ENCODE results near the gene ELP4.
"Not testable (repeated sequence)": the region's sequence is repeated elsewhere in the genome, so short reads cannot be mapped to it uniquely, and the experiment has no call there.

ELP4 gene

GRCh38 chr11:31699066-31699465 is 189.5 kb downstream of the ELP4 start:
- no peak for DNase-seq (ENCODE audit: low read depth, low spot score)

- DNase-seq (ENCODE audit: low read depth, low spot score) = no peak
Measured at GRCh38 chr11:31702966-31703365, 193.4 kb downstream of the ELP4 start.

GRCh38 chr11:31706357-31706756 is 196.8 kb downstream of the ELP4 start:
- no peak for DNase-seq (ENCODE audit: low read depth, low spot score)

- DNase-seq (ENCODE audit: low read depth, low spot score) = no peak
Measured at GRCh38 chr11:31711137-31711536, 201.6 kb downstream of the ELP4 start.

- no peak for DNase-seq (ENCODE audit: low read depth, low spot score)
Measured at GRCh38 chr11:31712851-31713250, 203.3 kb downstream of the ELP4 start.

- no peak for DNase-seq (ENCODE audit: low read depth, low spot score)
Measured at GRCh38 chr11:31714840-31715239, 205.3 kb downstream of the ELP4 start.

GRCh38 chr11:31720225-31720624 is 210.7 kb downstream of the ELP4 start:
- no peak for DNase-seq (ENCODE audit: low read depth, low spot score)

- DNase-seq (ENCODE audit: low read depth, low spot score) = no peak
Measured at GRCh38 chr11:31720671-31721365, 211.3 kb downstream of the ELP4 start.

GRCh38 chr11:31722754-31723153 is 213.2 kb downstream of the ELP4 start:
- no peak for DNase-seq (ENCODE audit: low read depth, low spot score)

- no peak for DNase-seq (ENCODE audit: low read depth, low spot score)
Measured at GRCh38 chr11:31725176-31725575, 215.6 kb downstream of the ELP4 start.

GRCh38 chr11:31728432-31728831 is 218.9 kb downstream of the ELP4 start:
- DNase-seq (ENCODE audit: low read depth, low spot score) = no peak

- no peak for DNase-seq (ENCODE audit: low read depth, low spot score)
Measured at GRCh38 chr11:31740131-31740530, 230.6 kb downstream of the ELP4 start.

- DNase-seq (ENCODE audit: low read depth, low spot score) = not testable (repeated sequence)
Measured at GRCh38 chr11:31740731-31741368, 231.3 kb downstream of the ELP4 start.

GRCh38 chr11:31747581-31747980 is 238.0 kb downstream of the ELP4 start:
- DNase-seq (ENCODE audit: low read depth, low spot score) = no peak

- no peak for DNase-seq (ENCODE audit: low read depth, low spot score)
Measured at GRCh38 chr11:31757260-31757835, 247.8 kb downstream of the ELP4 start.

GRCh38 chr11:31761636-31762035 is 252.1 kb downstream of the ELP4 start:
- no peak for DNase-seq (ENCODE audit: low read depth, low spot score)

- no peak for DNase-seq (ENCODE audit: low read depth, low spot score)
Measured at GRCh38 chr11:31763296-31763695, 253.7 kb downstream of the ELP4 start.

- DNase-seq (ENCODE audit: low read depth, low spot score) = no peak
Measured at GRCh38 chr11:31764261-31764660, 254.7 kb downstream of the ELP4 start.

GRCh38 chr11:31764766-31765165 is 255.2 kb downstream of the ELP4 start:
- no peak for DNase-seq (ENCODE audit: low read depth, low spot score)

GRCh38 chr11:31767066-31767465 is 257.5 kb downstream of the ELP4 start:
- DNase-seq (ENCODE audit: low read depth, low spot score) = no peak

- no peak for DNase-seq (ENCODE audit: low read depth, low spot score)
Measured at GRCh38 chr11:31767685-31768084, 258.1 kb downstream of the ELP4 start.

GRCh38 chr11:31768749-31769640 is 259.4 kb downstream of the ELP4 start:
- no peak for DNase-seq (ENCODE audit: low read depth, low spot score)

Data from activated naive CD8-positive, alpha-beta T cell treated with anti-CD3 and anti-CD28 coated beads, Interleukin-2, amount 50 U/mL, for 16 hours (primary cell).